ENCODE data around the gene GOLGA7B. TPM values are rescaled to one million over a fixed set of nuclear protein-coding genes. Genes with fewer than 3 reads are reported as not detected.

Gene GOLGA7B
- total RNA-seq, 4 donors from 2014 or later = 0.30 to 3.3 (median 1.7) TPM

DNA sequence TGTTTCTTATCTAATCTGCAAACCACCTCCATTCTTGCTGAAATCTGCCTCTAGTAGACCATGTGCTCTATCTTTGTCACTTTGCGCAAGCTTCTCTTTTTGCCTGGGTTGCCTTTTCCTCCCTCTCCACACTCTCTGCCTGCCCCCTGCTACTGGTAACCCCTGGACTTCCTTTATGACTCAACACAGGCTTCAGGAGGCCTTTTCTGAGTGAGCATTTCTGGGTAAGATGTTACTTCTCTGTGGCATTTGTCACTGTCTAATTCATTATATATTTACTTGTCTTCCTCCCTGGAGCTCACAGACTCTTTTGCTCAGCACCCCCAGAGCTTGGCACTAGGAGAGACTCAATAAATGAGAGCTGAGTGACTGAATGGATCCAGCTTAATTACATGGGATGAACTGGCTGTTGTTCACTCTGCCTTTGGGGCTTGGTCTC lies 8.4 kb downstream of the GOLGA7B start:
- H3K4me3 ChIP-seq = no peak overlapping the region
- intact Hi-C loops (cut with DNase I) = no loop called here
- TF ChIP-seq POLR2A (IDR thresholded peaks at IDR 0.05) (no peak), CTCF (IDR thresholded peaks at IDR 0.05) (no peak)

GRCh38 chr10:97861097-97861750 lies 11.6 kb downstream of the GOLGA7B start:
- no peak for DNase-seq
- whole genome bisulfite sequencing, 2 donors = 43 to 57% methylated on average over 3 of the region's 3 CpGs
- H3K36me3 ChIP-seq = no peaks in the 10 kb centered on the region
- intact Hi-C loops (cut with DNase I) = no loop called here
- H3K4me3 ChIP-seq = no peak overlapping the region
- TF ChIP-seq CTCF (IDR thresholded peaks at IDR 0.05) (no peak), POLR2A (IDR thresholded peaks at IDR 0.05) (no peak)
- H3K27me3 ChIP-seq = peaks cover 0 to 50% (median 0%) of the 10 kb centered on the region in 4 donors
- no peaks in the 10 kb centered on the region for H3K9me3 ChIP-seq
- H3K4me1 ChIP-seq = peaks cover 0 to 6% (median 0%) of the 10 kb centered on the region in 3 donors
- no peak overlapping the region for H3K27ac ChIP-seq

More for the DNA sequence above, 8.4 kb downstream of the GOLGA7B start:
- H3K27ac ChIP-seq = no peak overlapping the region
- peaks cover 0 to 10% (median 4%) of the 10 kb centered on the region in 3 donors for H3K4me1 ChIP-seq
- peaks cover 0 to 52% (median 0%) of the 10 kb centered on the region in 4 donors for H3K27me3 ChIP-seq
- DNase-seq = no peak
- H3K36me3 ChIP-seq = no peaks in the 10 kb centered on the region
- no peaks in the 10 kb centered on the region for H3K9me3 ChIP-seq
- WGBS, 2 donors = 50 to 84% methylated on average over 1 of the region's 1 CpG

DNA sequence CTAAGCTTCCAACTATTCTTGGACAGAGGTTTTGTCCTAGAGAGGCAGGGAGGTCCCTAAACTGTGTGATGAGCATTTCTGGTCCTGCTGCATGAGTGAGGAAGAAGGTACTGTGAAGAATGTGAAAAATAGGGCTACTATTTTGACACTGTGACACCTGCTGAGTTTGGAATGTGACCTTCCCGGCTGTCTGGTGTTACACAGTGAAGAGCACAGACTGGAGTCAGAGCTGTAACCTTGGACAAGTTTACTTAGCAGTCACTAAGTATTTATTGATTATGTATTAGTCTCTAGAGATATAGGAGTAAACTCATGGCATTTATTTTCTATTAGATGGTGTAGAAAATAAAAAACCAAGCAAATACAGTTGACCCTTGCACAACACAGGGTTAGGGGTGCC lies 12.3 kb downstream of the GOLGA7B start:
- Histone ChIP-seq H3K4me1 (peaks cover 0 to 6% (median 0%) of the 10 kb centered on the region in 3 donors), H3K27me3 (peaks cover 0 to 50% (median 0%) of the 10 kb centered on the region in 4 donors), H3K27ac (no peak overlapping the region), H3K4me3 (no peak overlapping the region), H3K36me3 (no peaks in the 10 kb centered on the region), H3K9me3 (no peaks in the 10 kb centered on the region)
- TF ChIP-seq POLR2A (IDR thresholded peaks at IDR 0.05) (no peak), CTCF (IDR thresholded peaks at IDR 0.05) (no peak)
- 16 to 20% methylated on average over 1 of the region's 1 CpG for WGBS, 2 donors
- no peak for DNase-seq
- intact Hi-C loops (cut with DNase I) = no loop called here

- WGBS, 2 donors = 85 to 87% methylated on average over 7 of the region's 11 CpGs
- Histone ChIP-seq H3K27ac (no peak overlapping the region), H3K4me3 (no peak overlapping the region), H3K27me3 (peaks cover 0 to 45% (median 0%) of the 10 kb centered on the region in 4 donors), H3K9me3 (no peaks in the 10 kb centered on the region), H3K36me3 (no peaks in the 10 kb centered on the region), H3K4me1 (peaks cover 0 to 13% (median 3%) of the 10 kb centered on the region in 3 donors)
- DNase-seq = no peak
- intact Hi-C loops (cut with DNase I) = no loop called here
- TF ChIP-seq CTCF (IDR thresholded peaks at IDR 0.05) (no peak), POLR2A (IDR thresholded peaks at IDR 0.05) (no peak)
Measured at GRCh38 chr10:97863808-97864207, 14.2 kb downstream of the GOLGA7B start.

DNA sequence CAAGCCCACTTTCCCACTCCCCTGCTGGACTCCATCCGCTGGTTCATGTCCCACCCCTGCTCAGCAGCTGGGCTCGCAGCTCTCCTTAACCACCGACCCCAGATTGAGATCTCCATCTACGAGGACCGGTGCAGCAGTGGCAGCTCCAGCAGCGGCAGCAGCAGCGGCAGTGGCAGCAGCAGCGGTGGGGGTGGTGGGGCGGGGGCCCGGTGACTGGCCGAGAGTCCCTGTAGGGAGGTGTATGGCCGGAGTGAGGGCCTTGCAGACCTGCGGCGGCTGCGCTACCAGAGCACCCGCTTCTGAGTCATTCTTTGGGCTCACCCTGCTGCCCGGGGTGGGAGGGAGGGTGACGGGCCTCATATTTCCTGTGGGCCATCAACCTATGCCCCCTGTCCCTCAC lies 15.8 kb downstream of the GOLGA7B start:
- H3K27me3 ChIP-seq = peaks cover 0 to 45% (median 0%) of the 10 kb centered on the region in 4 donors
- no CpG with 5 or more reads among the region's 18 CpGs for WGBS, 2 donors
- intact Hi-C loops (cut with DNase I) = no loop called here

More for the DNA sequence above, 15.8 kb downstream of the GOLGA7B start:
- DNase-seq = no peak
- no peak overlapping the region for H3K27ac ChIP-seq
- no peak for TF ChIP-seq POLR2A (IDR thresholded peaks at IDR 0.05)
- no peak for TF ChIP-seq CTCF (IDR thresholded peaks at IDR 0.05)
- H3K9me3 ChIP-seq = no peaks in the 10 kb centered on the region
- peaks cover 0 to 25% (median 12%) of the 10 kb centered on the region in 3 donors for H3K4me1 ChIP-seq
- H3K4me3 ChIP-seq = no peak overlapping the region
- no peaks in the 10 kb centered on the region for H3K36me3 ChIP-seq
